ENCODE data around the gene USP25. TPM values are rescaled to one million over a fixed set of nuclear protein-coding genes. Genes with fewer than 3 reads are reported as not detected.

Gene USP25
- total RNA-seq, 1 donor from 2014 or later, result 53.2 TPM

DNA sequence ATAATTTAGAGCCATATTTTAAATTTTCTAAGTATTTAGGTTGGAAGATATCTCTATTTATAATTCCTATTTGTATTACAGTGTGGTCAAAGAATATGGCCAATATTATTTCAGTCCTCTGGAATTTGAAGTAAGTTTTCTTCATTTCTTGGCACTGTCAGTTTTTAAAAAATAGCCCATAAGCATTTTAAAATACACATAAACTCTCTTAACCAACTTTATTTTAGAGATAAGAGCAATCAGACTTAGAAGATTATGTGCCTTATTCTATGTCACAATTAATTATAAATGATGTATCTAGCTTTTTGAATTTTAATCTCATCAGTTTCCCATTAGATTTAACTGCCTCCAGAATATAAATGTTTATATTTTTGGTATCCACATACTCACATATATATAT, 130.8 kb downstream of the USP25 start:
- H3K27me3 ChIP-seq (ENCODE audit: low read depth), result no peaks in the 10 kb centered on the region
- TF ChIP-seq, protein P1, sequence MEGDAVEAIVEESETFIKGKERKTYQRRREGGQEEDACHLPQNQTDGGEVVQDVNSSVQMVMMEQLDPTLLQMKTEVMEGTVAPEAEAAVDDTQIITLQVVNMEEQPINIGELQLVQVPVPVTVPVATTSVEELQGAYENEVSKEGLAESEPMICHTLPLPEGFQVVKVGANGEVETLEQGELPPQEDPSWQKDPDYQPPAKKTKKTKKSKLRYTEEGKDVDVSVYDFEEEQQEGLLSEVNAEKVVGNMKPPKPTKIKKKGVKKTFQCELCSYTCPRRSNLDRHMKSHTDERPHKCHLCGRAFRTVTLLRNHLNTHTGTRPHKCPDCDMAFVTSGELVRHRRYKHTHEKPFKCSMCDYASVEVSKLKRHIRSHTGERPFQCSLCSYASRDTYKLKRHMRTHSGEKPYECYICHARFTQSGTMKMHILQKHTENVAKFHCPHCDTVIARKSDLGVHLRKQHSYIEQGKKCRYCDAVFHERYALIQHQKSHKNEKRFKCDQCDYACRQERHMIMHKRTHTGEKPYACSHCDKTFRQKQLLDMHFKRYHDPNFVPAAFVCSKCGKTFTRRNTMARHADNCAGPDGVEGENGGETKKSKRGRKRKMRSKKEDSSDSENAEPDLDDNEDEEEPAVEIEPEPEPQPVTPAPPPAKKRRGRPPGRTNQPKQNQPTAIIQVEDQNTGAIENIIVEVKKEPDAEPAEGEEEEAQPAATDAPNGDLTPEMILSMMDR (IDR thresholded peaks at IDR 0.05; ENCODE audit: borderline replicate concordance), result no peak
- intact Hi-C loops (cut with micrococcal nuclease), result no loop called here
- H3K4me1 ChIP-seq, result no peaks in the 10 kb centered on the region
- H3K36me3 ChIP-seq, result peaks cover 6% of the 10 kb centered on the region
- no peak for DNase-seq
- H3K9me3 ChIP-seq (replicated peaks), result no peaks in the 10 kb centered on the region
- H3K27ac ChIP-seq (replicated peaks), result no peak overlapping the region
- no peak overlapping the region for H3K4me3 ChIP-seq

DNA sequence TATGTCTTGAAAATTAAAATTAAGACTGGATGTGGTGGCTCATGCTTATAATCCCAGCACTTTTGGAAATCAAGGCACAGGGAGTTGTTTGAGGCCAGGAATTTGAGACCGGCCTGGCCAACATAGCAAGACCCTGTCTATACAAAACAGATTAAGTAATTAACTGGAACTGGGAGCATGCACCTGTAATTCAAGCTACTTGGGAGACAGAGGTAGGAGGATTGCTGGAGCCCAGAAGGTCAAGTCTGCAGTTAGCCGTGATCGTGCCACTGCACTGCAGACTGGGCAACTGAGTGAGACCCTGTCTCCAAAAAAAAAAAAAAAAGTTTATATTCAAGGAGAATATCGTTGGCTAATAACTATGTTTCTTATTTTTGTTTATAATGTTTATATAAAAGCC, 139.2 kb downstream of the USP25 start:
- intact Hi-C loops (cut with micrococcal nuclease), result no loop called here
- no peaks in the 10 kb centered on the region for H3K4me1 ChIP-seq
- H3K9me3 ChIP-seq (replicated peaks), result no peaks in the 10 kb centered on the region
- no peak for DNase-seq
- H3K27me3 ChIP-seq (ENCODE audit: low read depth), result no peaks in the 10 kb centered on the region
- no peak overlapping the region for H3K27ac ChIP-seq (replicated peaks)
- peaks cover 63% of the 10 kb centered on the region for H3K36me3 ChIP-seq
- TF ChIP-seq, protein P1 (IDR thresholded peaks at IDR 0.05; ENCODE audit: borderline replicate concordance), result no peak
- no peak overlapping the region for H3K4me3 ChIP-seq

DNA sequence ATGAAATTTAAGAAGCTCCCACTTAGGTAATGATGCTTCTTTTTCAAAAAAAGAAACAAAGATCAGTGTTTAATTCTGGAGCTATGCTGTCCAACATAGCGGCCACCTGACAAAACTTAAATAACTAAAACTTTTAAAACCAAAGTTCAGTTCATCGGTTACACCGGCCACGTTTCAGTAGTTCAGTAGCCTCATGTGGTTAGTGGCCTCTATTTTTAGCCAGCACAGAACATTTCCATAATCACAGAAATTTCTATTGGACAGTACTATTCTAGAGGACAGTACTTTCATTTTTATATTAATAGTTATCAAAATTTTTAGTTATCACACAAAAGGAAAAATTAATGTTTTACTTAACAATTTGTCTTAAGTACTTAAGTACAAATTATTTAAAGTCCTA, 141.0 kb downstream of the USP25 start:
- intact Hi-C loops (cut with micrococcal nuclease), result no loop called here
- no peak overlapping the region for H3K27ac ChIP-seq (replicated peaks)
- DNase-seq, result no peak
- no peak overlapping the region for H3K4me3 ChIP-seq
- H3K4me1 ChIP-seq, result no peaks in the 10 kb centered on the region
- TF ChIP-seq, protein P1 (IDR thresholded peaks at IDR 0.05; ENCODE audit: borderline replicate concordance), result no peak
- no peaks in the 10 kb centered on the region for H3K27me3 ChIP-seq (ENCODE audit: low read depth)
- peaks cover 76% of the 10 kb centered on the region for H3K36me3 ChIP-seq
- no peaks in the 10 kb centered on the region for H3K9me3 ChIP-seq (replicated peaks)

DNA sequence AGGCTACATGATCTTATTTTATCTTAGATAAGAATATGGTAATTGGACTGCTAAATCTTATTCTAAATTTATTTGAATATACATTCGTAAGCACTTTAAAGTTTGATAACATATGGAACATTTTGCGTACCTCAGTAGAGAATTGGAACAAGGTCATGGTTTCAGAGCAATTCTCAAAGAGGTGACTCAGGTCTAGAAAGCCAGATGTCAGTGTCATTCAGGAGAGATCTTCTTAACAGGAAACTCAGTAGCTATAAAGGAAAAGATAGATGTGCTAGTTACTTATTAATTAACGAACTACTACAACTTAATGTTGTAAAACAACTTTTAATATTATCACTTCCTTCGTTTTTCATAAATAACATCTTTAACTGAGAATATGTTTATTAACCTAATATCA, 142.5 kb downstream of the USP25 start:
- peaks cover 77% of the 10 kb centered on the region for H3K36me3 ChIP-seq
- no peaks in the 10 kb centered on the region for H3K9me3 ChIP-seq (replicated peaks)
- intact Hi-C loops (cut with micrococcal nuclease), result no loop called here
- no peaks in the 10 kb centered on the region for H3K27me3 ChIP-seq (ENCODE audit: low read depth)
- H3K4me3 ChIP-seq, result no peak overlapping the region
- DNase-seq, result no peak
- no peaks in the 10 kb centered on the region for H3K4me1 ChIP-seq
- H3K27ac ChIP-seq (replicated peaks), result no peak overlapping the region
- TF ChIP-seq, protein P1 (IDR thresholded peaks at IDR 0.05; ENCODE audit: borderline replicate concordance), result no peak

DNA sequence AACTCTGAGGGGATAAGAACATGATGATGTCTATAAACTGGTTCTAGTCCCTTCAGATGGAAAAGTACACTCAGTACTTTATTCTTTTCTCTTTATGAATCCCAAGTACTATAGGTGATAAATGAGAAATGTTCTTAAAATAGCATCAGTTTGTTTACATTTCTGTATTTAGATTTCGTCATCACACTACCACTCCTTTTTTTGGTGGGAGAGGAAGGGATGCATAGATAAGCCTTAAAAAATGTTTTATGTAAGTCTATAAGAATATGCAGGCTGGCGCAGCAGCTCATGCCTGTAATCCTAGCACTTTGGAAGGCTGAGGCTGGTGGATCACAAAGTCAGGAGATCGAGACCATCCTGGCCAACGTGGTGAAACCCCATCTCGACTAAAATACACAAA, 144.8 kb downstream of the USP25 start:
- Histone ChIP-seq H3K27me3 (ENCODE audit: low read depth) (no peaks in the 10 kb centered on the region), H3K9me3 (replicated peaks) (no peaks in the 10 kb centered on the region), H3K36me3 (peaks cover 75% of the 10 kb centered on the region), H3K27ac (replicated peaks) (no peak overlapping the region), H3K4me3 (no peak overlapping the region), H3K4me1 (no peaks in the 10 kb centered on the region)
- intact Hi-C loops (cut with micrococcal nuclease), result no loop called here
- DNase-seq, result no peak
- TF ChIP-seq, protein P1 (IDR thresholded peaks at IDR 0.05; ENCODE audit: borderline replicate concordance), result no peak

DNA sequence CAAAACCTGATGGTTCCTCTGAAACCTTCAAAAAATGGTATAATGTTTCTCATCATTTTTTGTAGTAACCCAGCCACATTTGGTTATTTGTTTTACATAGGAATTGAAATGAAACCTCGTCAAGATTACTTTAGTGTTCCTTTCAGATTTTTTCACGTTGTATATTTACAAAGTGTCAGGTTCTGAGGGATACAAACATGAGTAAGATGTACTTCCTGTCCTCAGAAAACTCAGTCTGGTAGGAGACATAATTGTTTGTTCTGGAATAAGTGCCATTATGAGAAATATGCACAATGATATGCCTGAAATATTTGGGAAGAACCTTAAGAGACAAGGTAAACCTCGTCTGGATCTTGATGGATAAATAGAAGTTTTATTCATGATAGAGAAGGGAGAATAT, 145.5 kb downstream of the USP25 start:
- H3K4me3 ChIP-seq, result no peak overlapping the region
- H3K9me3 ChIP-seq (replicated peaks), result peaks cover 3% of the 10 kb centered on the region
- TF ChIP-seq, protein P1 (IDR thresholded peaks at IDR 0.05; ENCODE audit: borderline replicate concordance), result no peak
- intact Hi-C loops (cut with micrococcal nuclease), result no loop called here
- no peak for DNase-seq
- no peaks in the 10 kb centered on the region for H3K27me3 ChIP-seq (ENCODE audit: low read depth)
- H3K36me3 ChIP-seq, result peaks cover 77% of the 10 kb centered on the region
- H3K4me1 ChIP-seq, result no peaks in the 10 kb centered on the region
- no peak overlapping the region for H3K27ac ChIP-seq (replicated peaks)

Measured in left ventricle myocardium inferior (tissue), 1 donor.